HG02642 (cell line): ENCODE measurements around the gene DNAJC30.
"Not testable (repeated sequence)": the region's sequence is repeated elsewhere in the genome, so short reads cannot be mapped to it uniquely, and the experiment has no call there.

Source experiments
- ATAC-seq: cut with Tn5 transposase; IDR thresholded peaks from one replicate; pipeline ENCODE4 v1.9.1; 2021; ENCODE audit warnings: mild to moderate bottlenecking; ENCODE audit not compliant: unreplicated experiment, poor library complexity

DNAJC30 gene

DNA sequence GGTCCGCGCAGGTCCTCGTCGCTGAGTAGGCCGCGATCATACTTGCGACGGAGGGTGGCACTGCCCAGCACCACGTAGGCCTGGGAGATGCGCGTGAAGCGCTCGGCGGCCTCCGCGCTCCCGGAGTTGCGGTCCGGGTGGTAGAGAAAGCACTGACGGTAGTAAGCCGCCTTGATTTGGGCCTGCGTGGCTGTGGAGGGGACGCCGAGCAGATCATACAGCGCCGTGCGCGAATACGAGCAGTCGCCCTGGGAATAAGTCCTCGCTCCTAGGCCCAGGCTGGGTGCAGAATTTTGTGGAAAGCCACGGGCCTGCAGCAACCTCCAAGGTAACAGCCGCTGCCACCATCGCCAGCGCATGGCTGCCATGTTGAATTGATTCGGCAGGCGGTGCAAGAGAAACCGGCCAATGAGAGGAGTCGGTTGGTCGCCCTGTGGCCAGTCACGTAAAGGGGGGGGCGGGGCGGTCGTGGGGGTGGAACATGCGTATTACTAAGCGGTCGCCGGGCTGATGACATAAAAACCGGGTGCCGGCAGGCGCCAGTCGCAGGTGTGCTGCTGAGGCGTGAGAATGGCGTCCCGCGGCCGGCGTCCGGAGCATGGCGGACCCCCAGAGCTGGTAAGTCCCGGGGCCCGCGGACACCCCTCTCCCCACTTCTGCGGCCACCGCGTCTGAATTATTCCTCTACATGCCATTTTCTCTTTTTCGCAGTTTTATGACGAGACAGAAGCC, at the start of gene DNAJC30, which contains the start of gene BUD23:
TSS of gene DNAJC30 (minus strand) at position 398 of the 732 bp plus-strand sequence. CDS start at position 368, 30 bp downstream.
TSS of gene BUD23 (plus strand) at position 542 of the 732 bp plus-strand sequence. CDS start at position 571, 29 bp downstream.
- peak; percentile 91 for ATAC-seq

DNA sequence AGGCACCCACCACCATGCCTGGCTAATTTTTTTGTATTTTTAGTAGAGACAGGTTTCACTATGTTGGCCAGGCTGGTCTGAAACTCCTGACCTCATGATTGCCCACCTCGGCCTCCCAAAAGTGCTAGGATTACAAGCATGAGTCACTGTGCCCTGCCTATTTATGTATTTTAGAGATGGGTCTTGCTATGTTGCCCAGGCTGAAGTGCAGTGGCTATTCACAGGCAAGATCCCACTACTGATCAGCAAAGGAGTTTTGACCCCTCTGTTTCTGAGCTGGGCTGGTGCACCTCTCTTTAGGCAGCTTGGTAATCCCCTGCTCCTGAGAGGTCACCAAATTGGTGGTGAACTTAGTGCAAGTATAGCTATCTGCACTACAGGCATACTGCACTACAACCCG, 49.1 kb upstream of the DNAJC30 start:
- no peak for ATAC-seq

DNA sequence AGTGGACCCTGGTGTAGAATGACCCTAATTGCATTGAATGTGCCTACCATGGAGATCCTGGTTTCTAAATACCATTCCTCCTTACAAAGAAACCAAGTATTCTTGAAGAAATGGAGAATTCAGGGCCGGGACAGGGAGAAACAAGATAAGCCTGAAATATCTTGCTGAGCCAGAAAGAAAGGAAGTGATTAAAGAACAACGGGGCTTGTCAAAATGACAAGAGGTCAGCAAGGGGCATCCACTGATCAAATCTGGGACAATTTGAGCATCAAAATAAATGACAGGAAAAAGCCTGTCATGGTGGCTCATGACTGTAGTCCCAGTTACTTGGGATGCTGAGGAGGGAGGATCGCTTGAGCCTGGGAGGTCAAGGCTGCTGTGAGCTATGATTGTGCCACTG, 47.2 kb upstream of the DNAJC30 start:
- no peak for ATAC-seq

DNA sequence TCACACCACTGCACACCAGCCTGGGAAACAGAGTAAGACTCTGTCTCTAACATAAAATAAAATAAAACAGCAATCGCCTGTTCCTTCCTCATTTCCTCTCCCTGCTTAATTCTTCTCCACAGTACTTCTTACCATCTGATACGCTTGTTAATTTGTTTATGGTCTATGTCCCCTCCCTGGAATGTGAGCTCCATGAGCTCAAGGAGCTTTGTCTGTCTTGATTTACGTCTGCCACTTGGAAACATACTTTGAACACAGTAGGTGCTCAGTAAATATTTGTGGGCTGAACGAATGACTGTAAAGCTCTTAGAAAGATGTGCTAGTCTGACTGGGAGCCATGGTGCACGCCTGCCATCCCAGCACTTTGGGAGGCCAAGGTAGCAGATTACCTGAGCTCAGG, 45.3 kb upstream of the DNAJC30 start:
- no peak for ATAC-seq

DNA sequence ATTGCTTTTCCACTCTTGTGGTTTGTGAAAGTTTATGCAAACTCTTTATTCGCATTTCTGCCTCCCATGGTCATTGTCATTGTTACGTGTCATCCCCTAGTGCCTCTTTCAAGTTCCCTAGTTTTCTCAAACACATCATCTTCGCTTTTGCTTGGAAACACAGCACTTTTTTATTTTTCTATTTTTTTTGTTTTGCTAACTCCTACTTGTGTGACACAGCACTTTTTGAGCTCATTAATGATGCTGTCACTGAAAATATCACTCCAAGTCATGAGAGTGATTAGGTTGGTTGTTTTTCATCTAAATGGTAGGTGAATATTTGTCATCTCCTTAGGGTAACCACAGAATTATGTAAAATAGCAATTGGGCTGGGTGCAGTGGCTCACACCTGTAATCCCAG, 44.7 kb upstream of the DNAJC30 start:
- ATAC-seq = no peak

DNA sequence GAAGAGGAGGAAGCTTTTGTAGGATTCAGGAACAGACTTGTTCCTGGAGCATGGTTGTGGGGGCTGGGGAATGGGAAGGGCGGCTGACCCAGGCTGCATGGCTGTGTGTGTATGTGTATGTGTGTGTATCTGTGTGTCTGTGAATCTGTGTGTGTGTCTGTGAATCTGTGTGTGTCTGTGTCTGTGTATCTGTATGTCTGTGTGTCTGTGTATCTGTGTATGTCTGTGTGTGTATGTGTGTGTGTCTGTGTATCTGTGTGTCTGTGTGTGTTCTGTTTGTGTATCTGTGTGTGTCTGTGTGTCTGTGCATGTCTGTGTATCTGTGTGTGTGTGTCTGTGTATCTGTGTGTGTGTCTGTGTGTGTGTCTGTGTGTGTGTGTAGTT, 42.8 kb upstream of the DNAJC30 start:
- ATAC-seq = peak; percentile 30

DNA sequence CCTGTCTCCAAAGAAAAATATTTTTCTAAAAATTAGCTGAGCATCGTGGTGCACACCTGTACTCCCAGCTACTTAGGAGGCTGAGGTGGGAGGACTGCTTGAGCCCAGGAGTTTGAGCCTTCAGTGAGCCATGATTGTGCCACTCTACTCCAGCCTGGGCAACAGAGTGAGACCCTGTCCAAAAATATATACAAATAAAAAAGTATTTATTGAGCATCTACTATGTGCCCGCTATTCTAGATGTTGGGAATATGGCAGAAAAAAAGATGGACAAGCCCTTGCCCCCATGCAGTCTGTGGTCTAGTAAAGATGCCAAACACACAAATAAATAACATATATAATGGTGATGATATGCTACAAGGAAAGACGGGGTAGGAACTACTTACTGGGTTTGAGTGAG, 40.6 kb upstream of the DNAJC30 start:
- ATAC-seq = no peak

DNA sequence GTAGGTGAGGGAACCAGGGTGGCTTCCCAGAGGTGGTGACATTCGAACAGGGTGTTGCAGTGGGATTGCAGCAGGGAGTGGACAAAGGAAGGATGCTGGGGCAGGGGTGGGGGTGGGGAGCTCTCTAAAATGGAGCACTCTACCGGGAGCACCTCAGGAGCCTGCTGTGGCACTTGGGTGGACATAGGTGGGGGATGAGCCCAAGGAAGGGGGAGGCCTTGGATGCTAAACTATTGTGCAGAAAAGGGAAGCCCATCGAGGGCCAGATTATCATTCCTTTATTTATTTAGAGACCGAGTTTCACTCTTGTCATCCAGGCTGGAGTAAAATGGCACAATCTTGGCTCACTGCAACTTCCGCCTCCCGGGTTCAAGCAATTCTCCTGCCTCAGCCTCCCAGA, 39.5 kb upstream of the DNAJC30 start:
- ATAC-seq = no peak

DNA sequence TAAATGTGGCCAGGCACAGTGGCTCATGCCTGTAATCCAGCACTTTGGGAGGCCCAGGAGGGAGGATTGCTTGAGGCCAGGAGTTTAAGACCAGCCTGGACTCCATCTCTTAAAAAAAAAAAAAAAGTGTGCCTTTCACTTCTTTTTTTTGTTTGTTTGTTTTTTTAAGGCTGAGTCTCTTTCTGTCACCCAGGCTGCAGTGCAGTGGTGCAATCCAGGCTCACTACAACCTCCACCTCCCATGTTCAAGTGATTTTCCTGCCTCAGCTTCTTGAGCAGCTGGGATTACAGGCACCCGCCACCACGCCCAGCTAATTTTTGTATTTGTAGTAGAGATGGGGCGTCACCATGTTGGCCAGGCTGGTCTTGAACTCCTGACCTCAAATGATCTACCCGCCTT, 38.9 kb upstream of the DNAJC30 start:
- not testable (repeated sequence) for ATAC-seq

DNA sequence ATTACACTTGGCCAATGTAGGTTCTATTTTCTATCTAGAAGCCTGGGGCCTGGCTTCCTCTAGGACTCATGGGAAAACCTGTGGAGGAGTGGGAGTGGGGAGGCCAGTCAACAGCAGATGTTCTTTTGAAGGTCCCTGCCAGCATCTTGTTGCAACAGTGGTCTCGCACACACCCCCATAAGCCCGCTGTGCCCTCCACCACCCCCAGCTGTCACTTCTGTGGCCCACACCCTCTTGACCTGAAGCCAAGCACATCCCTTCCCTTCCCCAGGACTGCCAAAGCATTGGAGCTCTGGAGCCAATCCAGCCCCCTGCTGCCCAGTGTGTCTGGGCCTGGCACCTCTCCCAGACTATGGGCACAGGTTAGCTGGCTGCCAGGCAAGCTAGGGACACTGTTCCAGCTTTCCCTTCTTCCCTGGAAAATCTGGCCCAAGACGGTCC, 38.1 kb upstream of the DNAJC30 start:
- ATAC-seq = no peak

DNA sequence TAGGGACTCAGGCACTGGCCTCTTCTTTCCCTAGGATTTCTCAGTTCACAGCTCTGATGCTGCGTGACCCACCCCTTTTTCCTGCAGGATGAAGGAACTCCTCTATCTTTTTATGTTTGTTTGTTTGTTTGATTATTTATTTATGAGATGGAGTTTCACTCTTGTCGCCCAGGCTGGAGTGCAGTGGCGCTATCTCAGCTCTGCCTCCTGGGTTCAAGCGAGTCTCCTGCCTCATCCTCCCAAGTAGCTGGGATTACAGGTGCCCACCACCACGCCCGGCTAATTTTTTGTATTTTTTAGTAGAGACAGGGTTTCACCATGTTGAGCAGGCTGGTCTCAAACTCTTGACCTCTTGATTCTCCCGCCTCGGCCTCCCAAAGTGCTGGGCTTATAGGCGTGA, 37.2 kb upstream of the DNAJC30 start:
- not testable (repeated sequence) for ATAC-seq

DNA sequence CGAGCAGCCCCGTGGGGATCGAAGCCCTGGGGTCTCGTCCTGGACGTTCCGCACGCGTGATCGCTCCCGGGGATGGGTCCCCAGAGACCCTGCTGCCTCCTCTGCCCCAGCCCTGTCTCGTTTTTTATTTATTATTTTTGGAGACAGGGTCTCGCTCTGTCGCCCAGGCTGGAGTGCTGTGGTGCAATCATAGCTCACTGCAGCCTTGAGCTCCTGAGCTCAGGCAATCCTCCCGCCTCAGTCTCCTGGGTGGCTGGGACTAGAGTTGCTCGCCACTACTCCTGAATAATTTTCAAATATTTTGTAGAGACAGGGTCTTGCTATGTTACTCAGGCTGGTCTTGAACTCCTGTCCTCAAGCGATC, 36.5 kb upstream of the DNAJC30 start:
- peak; percentile 10 for ATAC-seq

DNA sequence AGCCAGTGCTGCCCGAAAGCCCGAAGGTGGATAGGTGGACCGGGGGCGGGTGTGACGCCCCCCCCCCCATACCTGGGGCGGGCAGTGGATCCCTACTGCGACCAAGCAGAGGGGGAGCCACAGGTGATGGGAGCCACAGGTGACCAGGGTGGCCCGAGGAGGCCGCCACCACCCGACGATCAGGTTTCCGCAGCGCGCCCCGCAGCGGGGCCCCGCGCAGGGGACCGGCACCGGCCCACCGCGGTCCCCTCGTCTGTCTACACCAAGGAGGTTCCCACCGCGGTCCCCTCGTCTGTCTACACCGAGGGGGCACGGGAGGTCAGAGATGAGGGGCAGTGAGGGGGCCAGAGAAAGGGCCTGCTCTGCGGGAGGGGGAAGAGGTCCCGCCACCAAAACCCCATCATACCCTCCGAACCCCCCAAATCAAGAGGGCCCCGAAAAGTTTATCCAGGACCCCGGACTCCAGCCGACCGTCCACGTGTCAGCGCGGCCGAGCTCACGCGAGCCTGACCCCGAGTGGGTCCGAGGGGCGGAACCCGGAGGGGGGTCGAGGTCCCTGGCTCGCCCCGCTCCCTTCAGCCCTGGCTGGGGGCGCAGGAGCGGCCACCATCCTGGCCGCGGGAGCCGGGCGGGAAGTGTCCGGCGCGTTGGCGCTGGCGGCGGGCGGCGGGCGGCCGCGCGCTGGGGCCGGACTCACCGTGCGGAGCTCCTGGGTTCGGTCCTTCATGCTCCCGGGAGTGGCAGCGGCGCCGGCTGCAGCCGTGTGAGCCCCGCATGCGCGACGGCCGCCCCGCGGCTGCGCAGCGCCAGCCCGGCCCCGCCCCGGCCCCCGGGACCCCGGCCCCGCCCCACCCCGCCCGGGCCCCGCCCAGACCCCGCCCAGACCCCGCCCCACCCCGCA, 35.9 kb upstream of the DNAJC30 start, which contains the start of gene STX1A:
TSS of gene STX1A (minus strand) at position 765 of the 901 bp plus-strand sequence. CDS start at position 727, 38 bp downstream.
- peak; percentile 72 for ATAC-seq

DNA sequence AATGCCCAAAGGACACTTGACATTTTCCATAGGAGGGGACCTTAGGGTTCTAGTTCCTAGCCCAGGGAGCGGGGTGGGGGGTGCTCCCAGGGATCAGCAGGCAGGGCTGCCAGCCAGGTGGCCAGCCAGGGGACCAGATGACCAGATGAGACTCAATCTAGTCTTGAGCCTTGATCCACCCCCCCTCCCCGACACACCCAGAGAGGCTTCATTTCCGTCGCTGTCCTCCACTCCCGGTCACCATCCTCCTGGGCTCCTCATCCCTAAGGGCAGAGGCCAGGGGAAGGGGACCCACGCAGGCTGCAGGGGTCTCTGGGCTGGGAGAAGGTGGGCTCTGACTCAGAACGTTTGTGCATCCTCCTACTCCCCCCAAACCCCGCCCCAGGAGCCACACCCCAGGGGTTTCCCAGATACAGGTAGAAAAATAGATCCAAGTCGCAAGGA, 35.2 kb upstream of the DNAJC30 start:
- ATAC-seq = no peak

DNA sequence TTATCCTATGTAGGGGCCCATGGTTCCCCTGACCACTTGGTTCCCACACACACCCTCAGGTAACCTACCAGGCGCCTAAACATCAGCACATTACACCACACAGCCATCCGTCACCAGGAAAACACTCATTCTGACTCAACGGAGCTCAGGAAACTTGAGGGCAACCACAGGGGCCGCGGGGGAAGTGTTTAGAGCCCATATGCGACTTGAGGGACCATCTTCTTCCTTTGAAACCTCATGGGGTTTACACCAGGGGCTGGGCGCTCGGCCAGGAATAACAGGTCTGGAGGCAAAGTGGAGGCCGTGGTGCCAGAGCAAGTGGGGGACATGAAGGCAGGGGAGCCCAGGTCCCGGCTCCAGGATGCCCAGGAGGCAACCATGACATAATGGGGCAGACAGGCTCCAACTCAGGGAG, 34.7 kb upstream of the DNAJC30 start:
- ATAC-seq = no peak

DNA sequence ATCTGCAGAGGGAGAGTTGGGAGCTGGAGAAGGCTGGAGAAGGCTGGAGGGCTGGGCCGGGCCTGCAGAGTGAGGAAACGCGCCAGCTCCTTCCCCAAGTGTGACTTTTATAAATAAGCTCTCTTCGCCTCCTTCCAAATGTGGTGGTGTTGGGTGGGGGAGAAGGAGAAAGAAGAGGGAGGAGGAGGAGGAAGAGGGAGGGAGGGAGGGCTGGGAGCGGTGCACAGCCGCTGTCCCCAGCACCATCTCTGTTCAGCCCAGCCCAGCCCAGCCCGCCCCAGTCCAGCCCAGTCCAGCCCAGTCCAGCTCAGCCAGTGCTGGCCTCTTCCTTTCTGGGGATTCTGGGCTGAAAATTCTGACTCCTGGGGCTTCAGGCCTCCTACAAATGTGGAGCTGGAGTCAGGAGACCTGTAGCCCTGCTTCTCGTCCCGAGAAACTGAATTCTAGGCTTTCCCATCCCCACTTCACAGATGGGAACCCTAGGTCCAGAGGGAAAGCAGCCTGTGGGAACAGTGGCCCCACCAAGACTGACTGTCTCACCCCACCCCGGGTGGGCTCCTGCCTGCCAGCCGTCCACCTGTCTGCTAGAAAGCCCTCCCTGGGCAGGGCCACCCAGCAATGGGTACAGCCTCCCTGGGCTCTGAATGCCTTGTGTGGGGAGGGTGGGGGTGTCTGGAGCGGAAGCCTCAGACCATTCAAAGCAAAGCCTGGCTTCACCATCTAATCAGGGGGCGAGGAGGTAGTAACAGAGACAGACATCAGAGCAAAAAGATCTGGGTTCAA, 34.0 kb upstream of the DNAJC30 start:
- no peak for ATAC-seq

DNA sequence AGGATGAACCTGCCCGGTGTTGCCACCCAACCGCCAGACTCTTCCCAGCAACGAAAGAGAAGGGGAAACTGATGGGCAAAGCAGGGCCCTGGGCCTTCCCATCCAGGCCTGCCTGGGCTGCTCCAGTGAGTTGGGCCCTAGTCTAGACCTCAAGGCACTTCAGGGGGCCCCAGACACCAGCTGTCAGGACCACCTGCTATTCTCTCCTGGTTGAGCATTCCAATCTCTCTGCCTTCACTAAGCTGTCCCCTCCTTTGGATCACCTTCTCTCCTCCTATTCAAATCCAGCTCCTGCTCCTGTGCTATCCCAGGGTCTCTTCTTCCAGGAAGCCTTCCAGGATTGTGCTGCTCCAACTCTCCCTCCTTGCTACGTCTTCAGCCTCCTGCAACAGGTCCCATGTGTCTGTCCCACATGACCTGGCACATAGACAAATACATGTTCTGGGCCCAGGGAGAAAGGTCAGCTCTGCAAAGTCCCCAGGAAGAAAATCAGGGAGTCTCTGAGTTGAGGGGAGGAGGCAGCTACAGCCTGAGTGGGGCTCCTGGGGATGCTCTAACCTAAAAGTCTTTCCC, 33.2 kb upstream of the DNAJC30 start:
- no peak for ATAC-seq

DNA sequence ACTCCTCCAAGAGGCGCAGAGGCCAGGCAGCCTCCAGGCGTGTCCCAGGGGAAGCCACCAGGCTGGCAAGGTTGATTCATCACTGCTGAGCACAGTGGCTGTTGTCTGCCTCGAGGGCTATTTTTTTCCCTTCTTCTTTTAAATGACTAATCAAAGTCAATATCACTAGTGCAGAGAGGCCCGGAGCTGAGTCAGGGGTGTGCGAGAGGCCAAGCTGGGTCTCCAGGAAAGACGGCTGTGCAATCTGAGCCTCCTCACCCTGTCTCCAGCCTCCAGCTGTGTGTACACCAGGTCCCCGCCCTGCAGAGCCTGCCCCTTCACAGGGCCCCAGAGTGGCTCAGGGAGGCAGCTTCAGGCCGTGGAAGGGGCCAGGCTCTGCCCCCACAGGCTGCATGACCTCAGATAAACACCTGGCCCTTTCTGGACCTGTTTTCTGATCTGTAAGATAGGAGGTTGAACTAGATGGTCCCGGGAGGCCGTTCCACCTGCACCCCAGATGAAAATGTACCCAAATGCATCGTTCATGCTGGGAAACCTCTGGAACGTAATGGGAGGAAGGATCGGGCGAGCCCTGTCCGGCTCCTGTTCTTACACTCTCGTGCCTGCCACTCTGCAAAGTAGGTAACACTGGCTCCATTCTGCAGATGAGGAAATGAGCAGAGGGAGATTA, 32.5 kb upstream of the DNAJC30 start:
- ATAC-seq = no peak

DNA sequence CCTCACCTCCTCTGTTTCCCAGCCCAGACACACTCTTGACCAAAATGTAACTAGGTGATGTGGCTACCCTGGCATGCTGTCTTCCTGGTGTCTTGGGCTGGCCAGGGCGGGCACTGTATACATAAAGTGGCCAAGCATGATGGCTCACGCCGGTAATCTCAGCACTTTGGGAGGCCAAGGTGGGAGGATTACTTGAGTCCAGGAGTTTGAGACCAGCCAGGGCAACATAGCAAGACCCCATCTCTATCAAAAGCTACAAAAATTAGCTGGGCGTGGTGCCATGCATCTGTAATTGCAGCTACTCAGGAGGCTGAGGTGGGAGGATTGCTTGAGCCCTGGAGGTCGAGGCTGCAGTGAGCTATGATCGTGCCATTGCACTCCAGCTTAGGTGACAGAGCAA, 30.1 kb upstream of the DNAJC30 start:
- not testable (repeated sequence) for ATAC-seq
